GM15510 (cell line): Measurements from ENCODE around the gene ERAP2.

Experiments used
- POLR2A ChIP-seq: IDR thresholded peaks from 3 replicates; pipeline ENCODE4 v1.6.1; 2011; ENCODE audit warnings: borderline replicate concordance; ENCODE audit not compliant: insufficient read length; ENCODE audit errors: extremely low read depth

Gene ERAP2

DNA sequence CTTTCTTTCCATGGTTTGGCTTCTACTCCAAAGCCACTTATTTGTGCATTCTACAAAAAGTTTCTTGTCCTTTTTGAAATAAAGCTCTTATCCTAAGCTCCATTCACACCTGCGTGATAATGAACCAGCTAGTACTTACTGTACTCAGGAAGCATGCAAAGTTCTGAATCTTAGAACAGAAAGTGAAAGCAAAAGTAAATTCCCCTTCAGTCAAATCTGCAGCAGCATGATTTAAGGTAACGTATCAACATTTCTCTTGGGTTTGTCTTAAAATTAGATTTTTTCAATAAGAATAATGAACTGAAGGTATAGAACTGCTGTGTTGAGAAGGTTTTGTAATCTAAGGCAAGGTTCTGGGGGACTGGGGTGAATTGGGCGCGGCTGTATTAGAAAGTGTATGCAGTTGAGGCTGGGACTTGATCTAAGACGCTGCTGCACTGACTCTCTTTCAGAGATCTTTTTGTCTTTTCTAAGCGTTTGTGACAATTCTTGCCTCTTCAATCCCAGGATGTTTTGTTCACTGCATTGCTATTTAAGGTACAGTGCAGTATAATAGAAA is at the start of gene ERAP2:
Gene ERAP2 (plus strand): TSS at position 209 of the 559 bp plus-strand sequence. CDS start 3,186 bp downstream, outside the sequence.
- TF ChIP-seq POLR2A: no peak

DNA sequence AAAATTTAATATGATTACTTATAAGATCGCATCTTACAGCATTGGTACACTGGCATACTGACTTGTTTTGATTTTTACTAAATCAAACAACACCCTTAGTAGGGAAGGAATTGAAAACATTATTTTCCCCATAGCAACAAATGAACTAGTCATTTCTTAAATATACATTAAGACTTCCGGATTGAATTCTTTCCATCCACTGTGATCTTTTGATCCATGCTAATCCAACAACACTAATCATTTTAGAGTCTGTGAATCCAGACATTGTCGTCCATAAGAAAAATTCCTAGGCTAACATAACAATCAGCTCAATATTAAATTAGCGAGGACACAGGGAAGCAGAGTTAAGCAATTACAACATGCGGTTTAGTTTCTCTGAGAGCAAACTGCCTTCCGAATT is 47.0 kb upstream of the ERAP2 start:
- no peak for TF ChIP-seq POLR2A

DNA sequence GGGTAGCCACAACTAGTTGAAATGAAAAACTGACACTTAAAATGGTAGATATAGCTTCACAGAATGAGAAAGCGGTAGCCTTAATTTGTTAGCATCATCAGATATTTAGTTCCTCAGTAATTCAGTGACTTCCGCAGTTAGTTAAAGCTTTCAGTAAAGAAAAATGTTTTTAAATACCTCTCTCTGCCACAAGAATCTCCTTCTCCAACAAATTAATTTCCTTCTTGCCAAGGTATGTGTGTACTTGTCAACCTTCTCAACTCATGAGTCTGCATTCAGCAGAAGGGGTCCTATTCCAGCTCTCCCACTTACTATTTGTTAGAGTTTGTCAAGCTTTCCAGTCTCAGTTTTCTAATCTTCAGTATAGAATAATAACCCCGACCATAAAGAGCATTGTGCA is 42.3 kb upstream of the ERAP2 start:
- TF ChIP-seq POLR2A: no peak

GRCh38 chr5:96835791-96836191 is 40.5 kb upstream of the ERAP2 start:
- no peak for TF ChIP-seq POLR2A

DNA sequence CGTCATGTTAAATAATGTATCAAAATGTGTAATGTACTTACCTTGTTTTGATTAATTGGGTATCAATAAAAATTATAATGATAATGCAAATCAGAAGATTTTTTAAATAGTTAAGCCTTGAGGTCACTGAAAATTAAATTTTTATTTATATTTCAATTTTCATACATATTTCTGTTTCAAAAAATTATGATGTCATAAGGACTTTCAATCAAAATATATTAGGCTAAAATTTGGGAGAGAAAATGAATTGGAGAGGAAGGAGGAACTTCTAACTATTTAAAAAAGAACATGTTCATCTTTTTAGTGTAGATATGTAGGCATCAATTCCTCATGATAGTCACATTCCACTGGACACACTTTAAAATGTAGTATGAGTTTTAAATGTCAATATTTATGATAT is 39.5 kb upstream of the ERAP2 start:
- TF ChIP-seq POLR2A: no peak

- no peak for TF ChIP-seq POLR2A
These were observed 39.0 kb upstream of the ERAP2 start for GRCh38 chr5:96837303-96837702.

GRCh38 chr5:96838201-96839070 is 37.9 kb upstream of the ERAP2 start:
- no peak for TF ChIP-seq POLR2A

- TF ChIP-seq POLR2A: no peak
These were observed 37.2 kb upstream of the ERAP2 start for GRCh38 chr5:96839071-96839592.

DNA sequence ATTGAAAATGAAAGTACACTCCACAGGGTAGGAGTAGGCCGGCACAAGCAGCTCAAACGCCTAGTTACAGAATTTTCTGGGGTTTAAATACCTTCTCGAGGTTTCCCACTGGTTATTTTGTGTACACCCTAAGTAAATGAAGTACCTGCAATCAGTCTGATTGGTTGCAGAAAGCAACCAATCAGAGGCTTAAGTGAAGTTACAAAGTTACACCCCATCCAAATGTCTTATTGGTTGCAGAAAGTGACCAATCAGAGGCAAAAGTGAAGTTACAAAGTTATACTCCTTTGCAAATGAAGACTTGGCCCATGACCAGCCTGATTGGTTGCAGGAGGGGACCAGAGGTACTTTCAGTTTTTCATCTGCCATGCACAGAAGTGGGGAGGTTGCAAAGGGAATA is 33.2 kb upstream of the ERAP2 start:
- TF ChIP-seq POLR2A: no peak

DNA sequence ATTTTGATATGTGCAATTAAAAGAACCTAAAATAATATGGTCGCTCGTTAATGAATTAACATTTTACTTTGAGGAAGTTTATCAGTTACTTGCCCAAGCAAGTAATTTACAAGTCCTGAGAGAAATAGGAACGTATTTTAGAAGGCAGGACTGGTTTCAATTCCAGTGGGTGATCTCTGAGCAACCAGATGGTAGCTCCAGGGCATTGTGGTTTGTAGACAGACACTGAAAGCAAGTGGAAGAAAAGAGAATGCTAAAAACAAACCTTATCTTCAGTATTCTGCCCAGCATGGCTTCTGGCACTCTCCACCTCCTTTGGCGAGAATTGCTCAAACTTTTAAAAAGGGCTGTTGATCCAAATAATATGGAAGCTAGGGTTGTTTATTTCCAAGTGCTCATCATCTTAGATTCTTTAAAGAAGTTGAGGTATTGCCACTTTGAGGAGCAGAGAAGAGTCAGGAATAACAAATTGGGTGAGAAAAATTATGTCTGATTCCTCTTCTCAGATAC is 31.8 kb upstream of the ERAP2 start:
- no peak for TF ChIP-seq POLR2A

- no peak for TF ChIP-seq POLR2A
These were observed 24.8 kb upstream of the ERAP2 start for GRCh38 chr5:96851312-96852062.

- no peak for TF ChIP-seq POLR2A
These were observed 23.5 kb upstream of the ERAP2 start for GRCh38 chr5:96852759-96853158.

- no peak for TF ChIP-seq POLR2A
These were observed 22.2 kb upstream of the ERAP2 start for GRCh38 chr5:96854067-96854466.

DNA sequence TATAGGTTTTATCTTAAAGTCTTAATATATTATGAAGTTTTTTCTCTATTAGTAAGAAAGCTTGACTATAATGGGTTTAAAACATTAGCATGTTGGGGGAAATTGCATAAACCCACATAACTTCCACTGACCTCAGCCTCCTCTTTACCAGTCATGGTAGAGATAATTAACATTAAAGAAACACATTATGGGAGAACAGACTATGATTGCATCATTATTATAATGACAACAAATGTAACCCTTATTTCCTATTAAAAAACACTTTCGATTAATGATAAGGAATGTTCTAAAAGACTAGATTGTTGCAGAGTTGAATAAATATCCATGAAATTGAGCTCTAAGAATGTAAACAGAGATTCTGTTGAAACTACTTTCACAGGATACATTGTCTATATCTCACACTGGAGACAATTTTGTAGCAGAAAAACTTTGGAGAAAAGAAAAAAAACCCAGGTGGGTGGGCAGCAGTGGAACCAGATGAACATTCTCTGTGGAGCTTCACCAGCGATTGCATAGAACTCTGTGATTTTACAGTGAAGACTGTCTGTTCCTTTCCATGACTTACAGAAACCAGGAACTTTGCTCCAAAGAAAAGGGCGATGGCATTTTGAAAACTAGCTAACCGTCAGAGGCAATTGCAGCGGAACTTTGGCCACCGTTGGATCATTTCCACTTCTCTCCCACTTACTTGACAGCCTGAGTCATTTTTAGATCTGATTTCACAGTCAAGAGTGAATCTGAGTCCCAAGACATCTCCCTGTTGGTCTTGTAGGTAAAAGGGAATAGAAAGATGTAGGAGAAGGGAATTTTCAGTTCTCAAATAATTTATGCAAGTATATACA is 21.0 kb upstream of the ERAP2 start:
- no peak for TF ChIP-seq POLR2A
